Loucy (cell line): ENCODE measurements around the gene SLC28A1.

Experiments
- CTCF ChIP-seq: fragments of 200-600 bp; sonication (generic); conservative IDR thresholded peaks from 2 replicates; pipeline ENCODE4 v1.5.1; 2014; ENCODE audit warnings: mild to moderate bottlenecking, antibody characterized with exemption, low read length
- EZH2phosphoT487 ChIP-seq: fragments of 200-600 bp; IDR thresholded peaks from 2 replicates; pipeline ENCODE4 v1.6.1; 2018; ENCODE audit warnings: antibody characterized with exemption, mild to moderate bottlenecking, moderate library complexity, borderline replicate concordance

GRCh38 chr15:84981711-84982300 is 97.3 kb downstream of the SLC28A1 start, which contains the start of gene PDE8A:
- no peak for TF ChIP-seq CTCF
- TF ChIP-seq EZH2phosphoT487: no peak
